OCI-LY1 (cell line): ENCODE measurements around the gene CERS3.

Experiments
- H2AFZ ChIP-seq: fragments of 200-600 bp; sonication (generic), shearing (Covaris generic); 2 replicates; pipeline ENCODE4 v1.6.0; 2014; ENCODE audit warnings: antibody characterized with exemption, mild to moderate bottlenecking, low read length
- H3F3A ChIP-seq: fragments of 200-600 bp; sonication (generic), shearing (Covaris generic); 2 replicates; pipeline ENCODE4 v1.6.0; 2014; ENCODE audit warnings: mild to moderate bottlenecking, antibody characterized with exemption, low read length, moderate library complexity; ENCODE audit not compliant: insufficient read depth
- H3K27ac ChIP-seq: fragments of 200-600 bp; sonication (generic); 2 replicates; pipeline ENCODE4 v1.5.1; 2014; ENCODE audit warnings: low read length, mixed run types, mild to moderate bottlenecking, low read depth; ENCODE audit not compliant: poor library complexity, severe bottlenecking
- H3K27me3 ChIP-seq: fragments of 200-600 bp; sonication (generic); 2 replicates; pipeline ENCODE4 v1.6.0; 2014; ENCODE audit warnings: antibody characterized with exemption, mild to moderate bottlenecking, low read length, moderate library complexity; ENCODE audit not compliant: insufficient read depth
- H3K36me3 ChIP-seq: fragments of 200-600 bp; sonication (generic); 2 replicates; pipeline ENCODE4 v1.6.1; 2014; ENCODE audit warnings: mild to moderate bottlenecking, antibody characterized with exemption, low read length, moderate library complexity, mixed read lengths; ENCODE audit not compliant: insufficient read depth
- H3K4me1 ChIP-seq: fragments of 200-600 bp; sonication (generic); 2 replicates; pipeline ENCODE4 v1.5.1; 2014; ENCODE audit warnings: mild to moderate bottlenecking, low read length, moderate library complexity; ENCODE audit not compliant: insufficient read depth, severe bottlenecking
- H3K4me2 ChIP-seq: fragments of 200-600 bp; sonication (generic), shearing (Covaris generic); 2 replicates; pipeline ENCODE4 v1.6.1; 2014; ENCODE audit warnings: low read length
- H3K4me3 ChIP-seq: fragments of 200-600 bp; sonication (generic); 2 replicates; pipeline ENCODE4 v1.5.1; 2014; ENCODE audit warnings: low read length, low read depth, mild to moderate bottlenecking, mixed read lengths; ENCODE audit not compliant: poor library complexity, severe bottlenecking
- H3K79me2 ChIP-seq: fragments of 200-600 bp; shearing (Covaris generic); 2 replicates; pipeline ENCODE4 v1.6.1; 2016; ENCODE audit warnings: mixed run types, low read length, mixed read lengths; ENCODE audit not compliant: insufficient read depth
- H3K9ac ChIP-seq: fragments of 200-600 bp; sonication (generic), shearing (Covaris generic); 2 replicates; pipeline ENCODE4 v1.6.1; 2014; ENCODE audit warnings: mild to moderate bottlenecking, low read length, mixed read lengths
- H3K9me2 ChIP-seq: fragments of 200-600 bp; sonication (generic), shearing (Covaris generic); 2 replicates; pipeline ENCODE4 v1.6.1; 2014; ENCODE audit warnings: low read depth, mild to moderate bottlenecking, low read length, mixed read lengths
- H3K9me3 ChIP-seq: fragments of 200-600 bp; shearing (Covaris generic); 2 replicates; pipeline ENCODE4 v1.6.1; 2014; ENCODE audit warnings: low read length, mixed read lengths
- H4K20me1 ChIP-seq: fragments of 200-600 bp; sonication (generic), shearing (Covaris generic); 2 replicates; pipeline ENCODE4 v1.6.0; 2016; ENCODE audit warnings: mild to moderate bottlenecking, low read length; ENCODE audit not compliant: insufficient read depth
- EZH2 ChIP-seq: fragments of 200-600 bp; sonication (generic), shearing (Covaris generic); IDR thresholded peaks from 2 replicates; pipeline ENCODE4 v1.8.0; 2017; ENCODE audit warnings: borderline replicate concordance, mixed run types, mild to moderate bottlenecking, antibody characterized with exemption, low read length, moderate library complexity, mixed read lengths
- TF ChIP-seq, protein P1 (sequence below): fragments of 200-600 bp; sonication (generic), shearing (Covaris generic); IDR thresholded peaks from 2 replicates; pipeline ENCODE4 v1.5.1; 2017; ENCODE audit warnings: mild to moderate bottlenecking, antibody characterized with exemption, low read length, moderate library complexity, mixed read lengths

Gene CERS3

DNA sequence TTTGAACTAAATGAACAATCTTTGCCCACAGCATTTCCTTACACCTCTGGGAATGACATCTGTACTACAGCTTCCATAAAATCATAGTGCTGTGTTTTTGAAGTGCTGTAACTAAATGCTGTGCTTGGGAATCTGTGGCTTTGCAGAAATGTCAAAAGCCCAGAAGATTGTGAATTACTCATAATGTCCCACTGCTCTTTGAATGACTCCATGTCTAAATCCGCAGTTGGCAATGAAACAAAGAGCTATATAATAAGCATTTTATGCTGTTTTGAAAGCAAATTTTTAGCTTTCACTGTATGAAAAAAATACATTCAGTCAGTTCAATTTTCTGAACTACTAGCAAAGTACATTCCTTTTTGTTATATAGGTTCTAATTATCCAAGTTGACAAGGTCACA, 98.3 kb downstream of the CERS3 start:
- Histone ChIP-seq H3K4me2 (no peak overlapping the region), H3K27ac (no peak overlapping the region), H3K9ac (no peak overlapping the region), H3K27me3 (no peaks in the 10 kb centered on the region), H3F3A (no peaks in the 10 kb centered on the region), H3K9me2 (no peaks in the 10 kb centered on the region), H3K79me2 (no peaks in the 10 kb centered on the region), H3K9me3 (no peaks in the 10 kb centered on the region), H2AFZ (no peak overlapping the region), H3K36me3 (no peaks in the 10 kb centered on the region), H3K4me3 (no peak overlapping the region), H4K20me1 (no peaks in the 10 kb centered on the region), H3K4me1 (no peaks in the 10 kb centered on the region)
- TF ChIP-seq, protein P1, sequence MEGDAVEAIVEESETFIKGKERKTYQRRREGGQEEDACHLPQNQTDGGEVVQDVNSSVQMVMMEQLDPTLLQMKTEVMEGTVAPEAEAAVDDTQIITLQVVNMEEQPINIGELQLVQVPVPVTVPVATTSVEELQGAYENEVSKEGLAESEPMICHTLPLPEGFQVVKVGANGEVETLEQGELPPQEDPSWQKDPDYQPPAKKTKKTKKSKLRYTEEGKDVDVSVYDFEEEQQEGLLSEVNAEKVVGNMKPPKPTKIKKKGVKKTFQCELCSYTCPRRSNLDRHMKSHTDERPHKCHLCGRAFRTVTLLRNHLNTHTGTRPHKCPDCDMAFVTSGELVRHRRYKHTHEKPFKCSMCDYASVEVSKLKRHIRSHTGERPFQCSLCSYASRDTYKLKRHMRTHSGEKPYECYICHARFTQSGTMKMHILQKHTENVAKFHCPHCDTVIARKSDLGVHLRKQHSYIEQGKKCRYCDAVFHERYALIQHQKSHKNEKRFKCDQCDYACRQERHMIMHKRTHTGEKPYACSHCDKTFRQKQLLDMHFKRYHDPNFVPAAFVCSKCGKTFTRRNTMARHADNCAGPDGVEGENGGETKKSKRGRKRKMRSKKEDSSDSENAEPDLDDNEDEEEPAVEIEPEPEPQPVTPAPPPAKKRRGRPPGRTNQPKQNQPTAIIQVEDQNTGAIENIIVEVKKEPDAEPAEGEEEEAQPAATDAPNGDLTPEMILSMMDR: no peak
- TF ChIP-seq EZH2: no peak

DNA sequence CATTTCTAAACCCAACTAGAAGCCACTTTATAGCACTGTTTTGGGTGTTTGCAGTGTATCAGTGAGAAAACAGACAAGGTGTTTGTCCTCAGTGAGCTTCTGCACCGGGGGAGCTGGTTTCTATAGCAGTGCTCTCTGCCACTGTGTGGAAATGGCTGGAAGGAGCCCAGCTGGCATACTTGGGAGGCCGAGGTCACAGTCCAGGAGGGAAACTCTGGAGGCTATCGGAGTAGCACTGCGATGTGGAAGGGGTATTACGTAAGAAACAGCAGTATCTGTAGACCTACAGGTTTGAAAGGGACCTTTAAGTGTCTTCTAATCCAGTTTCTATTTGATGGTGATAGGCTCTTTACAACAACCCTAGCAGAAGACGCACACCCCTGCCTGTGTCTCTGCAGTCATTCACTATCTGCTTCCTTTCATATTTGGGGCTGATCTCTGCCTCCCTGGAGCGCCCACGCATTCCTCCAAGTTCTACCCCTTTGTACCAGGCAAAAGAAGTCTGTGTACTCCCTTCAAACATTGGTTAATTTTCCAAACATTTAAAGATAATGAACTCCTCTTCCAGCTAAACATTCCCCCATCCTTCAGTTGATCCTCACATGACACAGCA, 99.5 kb downstream of the CERS3 start:
- H3K9me3 ChIP-seq: no peaks in the 10 kb centered on the region
- no peak overlapping the region for H3K9ac ChIP-seq
- no peaks in the 10 kb centered on the region for H3K27me3 ChIP-seq
- TF ChIP-seq, protein P1: no peak
- TF ChIP-seq EZH2: no peak
- no peak overlapping the region for H3K4me3 ChIP-seq
- no peak overlapping the region for H3K27ac ChIP-seq
- H3K4me1 ChIP-seq: no peaks in the 10 kb centered on the region
- no peaks in the 10 kb centered on the region for H3K79me2 ChIP-seq
- no peaks in the 10 kb centered on the region for H3K9me2 ChIP-seq
- H3F3A ChIP-seq: no peaks in the 10 kb centered on the region
- no peaks in the 10 kb centered on the region for H4K20me1 ChIP-seq
- H3K4me2 ChIP-seq: no peak overlapping the region
- H2AFZ ChIP-seq: no peak overlapping the region
- no peaks in the 10 kb centered on the region for H3K36me3 ChIP-seq

DNA sequence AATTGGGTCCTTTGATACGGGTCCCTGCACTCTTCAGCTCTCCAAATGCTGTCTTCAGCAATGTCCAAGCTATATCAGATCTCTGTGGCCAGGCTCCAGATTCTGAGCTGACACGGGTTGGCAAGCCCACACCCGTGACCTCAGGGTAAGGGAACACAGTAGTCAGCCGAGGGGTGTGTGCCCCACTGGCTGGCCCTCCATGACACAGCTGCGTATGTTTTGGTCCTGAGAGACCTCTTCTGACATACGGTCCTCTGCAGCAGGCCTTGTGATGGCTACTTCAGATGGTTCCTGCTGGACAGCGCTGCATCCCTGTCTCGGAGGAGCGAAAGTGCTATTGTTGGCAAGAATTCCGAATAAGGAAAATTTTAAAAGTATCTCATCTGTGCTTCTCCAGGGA, 101.8 kb downstream of the CERS3 start:
- H3K4me2 ChIP-seq: no peak overlapping the region
- H3K9ac ChIP-seq: no peak overlapping the region
- H3K9me3 ChIP-seq: no peaks in the 10 kb centered on the region
- no peaks in the 10 kb centered on the region for H3F3A ChIP-seq
- no peaks in the 10 kb centered on the region for H4K20me1 ChIP-seq
- no peaks in the 10 kb centered on the region for H3K27me3 ChIP-seq
- no peaks in the 10 kb centered on the region for H3K9me2 ChIP-seq
- no peaks in the 10 kb centered on the region for H3K36me3 ChIP-seq
- no peaks in the 10 kb centered on the region for H3K4me1 ChIP-seq
- TF ChIP-seq, protein P1: no peak
- no peak for TF ChIP-seq EZH2
- H3K27ac ChIP-seq: no peak overlapping the region
- H3K4me3 ChIP-seq: no peak overlapping the region
- H2AFZ ChIP-seq: no peak overlapping the region
- no peaks in the 10 kb centered on the region for H3K79me2 ChIP-seq
